DOHH2 (cell line): ENCODE results near the gene PCBP3.

Source experiments
- H3F3A ChIP-seq: fragments of 200-600 bp; sonication (generic), shearing (Covaris generic); 2 replicates; pipeline ENCODE4 v1.6.0; 2016; ENCODE audit warnings: antibody characterized with exemption, mild to moderate bottlenecking; ENCODE audit not compliant: control insufficient read depth, insufficient read depth
- H3K27ac ChIP-seq: fragments of 200-600 bp; sonication (generic); 2 replicates; pipeline ENCODE4 v1.5.1; 2014; ENCODE audit warnings: low read depth, mild to moderate bottlenecking, low read length, moderate library complexity
- H3K27me3 ChIP-seq: fragments of 200-600 bp; sonication (generic); 2 replicates; pipeline ENCODE4 v1.6.1; 2014; ENCODE audit warnings: mild to moderate bottlenecking, low read length, mixed read lengths; ENCODE audit not compliant: control insufficient read depth
- H3K36me3 ChIP-seq: fragments of 200-600 bp; sonication (generic); 2 replicates; pipeline ENCODE4 v1.6.1; 2014; ENCODE audit warnings: mild to moderate bottlenecking, low read length, moderate library complexity, mixed read lengths; ENCODE audit not compliant: control insufficient read depth
- H3K4me1 ChIP-seq: fragments of 200-600 bp; sonication (generic); 2 replicates; pipeline ENCODE4 v1.6.1; 2014; ENCODE audit warnings: mild to moderate bottlenecking, low read length, mixed read lengths; ENCODE audit not compliant: control insufficient read depth
- H3K4me2 ChIP-seq: fragments of 200-600 bp; sonication (generic); 2 replicates; pipeline ENCODE4 v1.6.0; 2014; ENCODE audit warnings: mild to moderate bottlenecking, low read length, moderate library complexity
- H3K4me3 ChIP-seq: fragments of 200-600 bp; sonication (generic); 2 replicates; pipeline ENCODE4 v1.5.1; 2014; ENCODE audit warnings: mild to moderate bottlenecking, low read length, mixed read lengths
- H3K79me2 ChIP-seq: fragments of 200-600 bp; sonication (generic); 2 replicates; pipeline ENCODE4 v1.6.1; 2014; ENCODE audit warnings: mild to moderate bottlenecking, low read length, mixed read lengths; ENCODE audit not compliant: control insufficient read depth
- H3K9me2 ChIP-seq: fragments of 200-600 bp; sonication (generic); replicated peaks from 2 replicates; pipeline ENCODE4 v1.6.1; 2014; ENCODE audit warnings: mild to moderate bottlenecking, low read length, mixed read lengths; ENCODE audit not compliant: control insufficient read depth
- H3K9me3 ChIP-seq: fragments of 200-600 bp; sonication (generic); 2 replicates; pipeline ENCODE4 v1.6.1; 2014; ENCODE audit warnings: antibody characterized with exemption, low read length, mixed read lengths; ENCODE audit not compliant: control insufficient read depth, insufficient read depth
- H4K20me1 ChIP-seq: fragments of 200-600 bp; sonication (generic); 2 replicates; pipeline ENCODE4 v1.6.0; 2014; ENCODE audit warnings: low read depth, mild to moderate bottlenecking, antibody characterized with exemption, low read length, moderate library complexity; ENCODE audit not compliant: control insufficient read depth, insufficient read depth
- CTCF ChIP-seq: fragments of 200-600 bp; sonication (generic); IDR thresholded peaks from one replicate; pipeline ENCODE4 v1.5.1; 2014; ENCODE audit warnings: antibody characterized with exemption, mild to moderate bottlenecking, low read depth, low read length; ENCODE audit not compliant: poor library complexity, severe bottlenecking
- EZH2phosphoT487 ChIP-seq: fragments of 200-600 bp; sonication (generic); IDR thresholded peaks from 2 replicates; pipeline ENCODE4 v1.6.1; 2017; ENCODE audit warnings: borderline replicate concordance, mild to moderate bottlenecking, antibody characterized with exemption, low read length, moderate library complexity, mixed read lengths

PCBP3 gene

GRCh38 chr21:45632637-45633251 is 10.8 kb upstream of the PCBP3 start:
- 0 out of 2 replicates have a peak, but pooled peaks cover 3% of the 10 kb centered on the region for H3K4me1 ChIP-seq
- no peaks in the 10 kb centered on the region for H3K27me3 ChIP-seq
- TF ChIP-seq CTCF (no peak), EZH2phosphoT487 (no peak)
- no peaks in the 10 kb centered on the region for H3K36me3 ChIP-seq
- no peak overlapping the region for H3K4me3 ChIP-seq
- peaks cover 4% of the 10 kb centered on the region; the same call in 1 of the 2 replicates for H3F3A ChIP-seq
- H4K20me1 ChIP-seq: no peaks in the 10 kb centered on the region
- no peaks in the 10 kb centered on the region for H3K79me2 ChIP-seq
- no peak overlapping the region for H3K4me2 ChIP-seq
- H3K9me2 ChIP-seq: no peaks in the 10 kb centered on the region
- H3K27ac ChIP-seq: no peak overlapping the region
- peaks cover 20% of the 10 kb centered on the region for H3K9me3 ChIP-seq

GRCh38 chr21:45634511-45635183 is 8.9 kb upstream of the PCBP3 start:
- TF ChIP-seq CTCF: no peak
- TF ChIP-seq EZH2phosphoT487: no peak
- Histone ChIP-seq H3K4me1 (0 out of 2 replicates have a peak, but pooled peaks cover 3% of the 10 kb centered on the region), H3F3A (peaks cover 4% of the 10 kb centered on the region; the same call in 1 of the 2 replicates), H3K9me2 (no peaks in the 10 kb centered on the region), H3K27ac (no peak overlapping the region), H3K9me3 (peaks cover 20% of the 10 kb centered on the region), H3K36me3 (no peaks in the 10 kb centered on the region), H4K20me1 (no peaks in the 10 kb centered on the region), H3K27me3 (no peaks in the 10 kb centered on the region), H3K4me3 (no peak overlapping the region), H3K4me2 (no peak overlapping the region), H3K79me2 (no peaks in the 10 kb centered on the region)

GRCh38 chr21:45635271-45636151 is 8.0 kb upstream of the PCBP3 start:
- H4K20me1 ChIP-seq: no peaks in the 10 kb centered on the region
- no peaks in the 10 kb centered on the region for H3K36me3 ChIP-seq
- no peaks in the 10 kb centered on the region for H3K79me2 ChIP-seq
- no peak overlapping the region for H3K27ac ChIP-seq
- H3K9me3 ChIP-seq: peaks cover 20% of the 10 kb centered on the region
- TF ChIP-seq EZH2phosphoT487 (no peak), CTCF (no peak)
- H3F3A ChIP-seq: peaks cover 4% of the 10 kb centered on the region; the same call in 1 of the 2 replicates
- no peaks in the 10 kb centered on the region for H3K9me2 ChIP-seq
- no peaks in the 10 kb centered on the region for H3K27me3 ChIP-seq
- peaks cover 9% of the 10 kb centered on the region; the same call in 1 of the 2 replicates for H3K4me1 ChIP-seq
- no peak overlapping the region for H3K4me2 ChIP-seq
- H3K4me3 ChIP-seq: no peak overlapping the region
